Measurements from ENCODE around the gene CDH6.

Gene CDH6

GRCh38 chr5:31287985-31288384, 94.5 kb downstream of the CDH6 start:
- ATAC-seq (ENCODE audit: low read depth) (no peak), DNase-seq (ENCODE audit: low spot score in 2 of 2) (no peak)
- H3K27ac Mint-ChIP-seq = no peak overlapping the region
- no peaks in the 10 kb centered on the region for H3K36me3 Mint-ChIP-seq
- peaks cover 1% of the 10 kb centered on the region for H3K27me3 Mint-ChIP-seq
- H3K4me3 Mint-ChIP-seq = no peak overlapping the region
- H3K4me1 Mint-ChIP-seq = no peaks in the 10 kb centered on the region
- H3K9me3 Mint-ChIP-seq = peaks cover 2% of the 10 kb centered on the region

- no peaks in the 10 kb centered on the region for H3K4me1 Mint-ChIP-seq
- no peak overlapping the region for H3K4me3 Mint-ChIP-seq
- DNase-seq (ENCODE audit: low spot score in 2 of 2) = no peak
- H3K27me3 Mint-ChIP-seq = peaks cover 1% of the 10 kb centered on the region
- peaks cover 4% of the 10 kb centered on the region for H3K9me3 Mint-ChIP-seq
- H3K27ac Mint-ChIP-seq = no peak overlapping the region
- no peak for ATAC-seq (ENCODE audit: low read depth)
- H3K36me3 Mint-ChIP-seq = no peaks in the 10 kb centered on the region
Measured at GRCh38 chr5:31289429-31289828, 95.9 kb downstream of the CDH6 start.

GRCh38 chr5:31291323-31291854, 97.9 kb downstream of the CDH6 start:
- ATAC-seq (ENCODE audit: low read depth) (no peak), DNase-seq (ENCODE audit: low spot score in 2 of 2) (no peak)
- Mint-ChIP-seq H3K27me3 (no peaks in the 10 kb centered on the region), H3K36me3 (no peaks in the 10 kb centered on the region), H3K4me3 (no peak overlapping the region), H3K4me1 (no peaks in the 10 kb centered on the region), H3K9me3 (peaks cover 4% of the 10 kb centered on the region), H3K27ac (no peak overlapping the region)

GRCh38 chr5:31300501-31300900, 107.0 kb downstream of the CDH6 start:
- H3K27ac Mint-ChIP-seq = no peak overlapping the region
- DNase-seq (ENCODE audit: low spot score in 2 of 2) (no peak), ATAC-seq (ENCODE audit: low read depth) (no peak)
- H3K9me3 Mint-ChIP-seq = no peaks in the 10 kb centered on the region
- H3K4me3 Mint-ChIP-seq = no peak overlapping the region
- peaks cover 1% of the 10 kb centered on the region for H3K27me3 Mint-ChIP-seq
- H3K36me3 Mint-ChIP-seq = no peaks in the 10 kb centered on the region
- no peaks in the 10 kb centered on the region for H3K4me1 Mint-ChIP-seq

- Mint-ChIP-seq H3K36me3 (no peaks in the 10 kb centered on the region), H3K27me3 (peaks cover 1% of the 10 kb centered on the region), H3K4me3 (no peak overlapping the region), H3K4me1 (no peaks in the 10 kb centered on the region), H3K27ac (no peak overlapping the region), H3K9me3 (no peaks in the 10 kb centered on the region)
- DNase-seq (ENCODE audit: low spot score in 2 of 2) (no peak), ATAC-seq (ENCODE audit: low read depth) (no peak)
Measured at GRCh38 chr5:31301833-31302232, 108.3 kb downstream of the CDH6 start.

- H3K4me1 Mint-ChIP-seq = no peaks in the 10 kb centered on the region
- no peaks in the 10 kb centered on the region for H3K9me3 Mint-ChIP-seq
- no peaks in the 10 kb centered on the region for H3K36me3 Mint-ChIP-seq
- DNase-seq (ENCODE audit: low spot score in 2 of 2) = no peak
- no peak overlapping the region for H3K27ac Mint-ChIP-seq
- no peak for ATAC-seq (ENCODE audit: low read depth)
- H3K27me3 Mint-ChIP-seq = peaks cover 1% of the 10 kb centered on the region
- H3K4me3 Mint-ChIP-seq = no peak overlapping the region
Measured at GRCh38 chr5:31303688-31304087, 110.2 kb downstream of the CDH6 start.

- DNase-seq (ENCODE audit: low spot score in 2 of 2) (no peak), ATAC-seq (ENCODE audit: low read depth) (no peak)
- no peaks in the 10 kb centered on the region for H3K36me3 Mint-ChIP-seq
- no peaks in the 10 kb centered on the region for H3K4me1 Mint-ChIP-seq
- no peaks in the 10 kb centered on the region for H3K9me3 Mint-ChIP-seq
- peaks cover 2% of the 10 kb centered on the region for H3K27me3 Mint-ChIP-seq
- H3K27ac Mint-ChIP-seq = no peak overlapping the region
- no peak overlapping the region for H3K4me3 Mint-ChIP-seq
Measured at GRCh38 chr5:31317665-31318064, 124.2 kb downstream of the CDH6 start.

- Mint-ChIP-seq H3K36me3 (no peaks in the 10 kb centered on the region), H3K4me1 (no peaks in the 10 kb centered on the region), H3K27me3 (peaks cover 2% of the 10 kb centered on the region), H3K9me3 (no peaks in the 10 kb centered on the region), H3K27ac (no peak overlapping the region), H3K4me3 (no peak overlapping the region)
- DNase-seq (ENCODE audit: low spot score in 2 of 2) = no peak
- ATAC-seq (ENCODE audit: low read depth) = no peak
Measured at GRCh38 chr5:31319335-31319734, 125.8 kb downstream of the CDH6 start.

GRCh38 chr5:31322946-31323345, 129.5 kb downstream of the CDH6 start:
- Mint-ChIP-seq H3K9me3 (no peaks in the 10 kb centered on the region), H3K36me3 (no peaks in the 10 kb centered on the region), H3K27me3 (peaks cover under 1% of the 10 kb centered on the region), H3K4me1 (no peaks in the 10 kb centered on the region), H3K27ac (no peak overlapping the region), H3K4me3 (no peak overlapping the region)
- DNase-seq (ENCODE audit: low spot score in 2 of 2) = no peak
- no peak for ATAC-seq (ENCODE audit: low read depth)

GRCh38 chr5:31324842-31325241, 131.4 kb downstream of the CDH6 start:
- H3K9me3 Mint-ChIP-seq = no peaks in the 10 kb centered on the region
- H3K4me3 Mint-ChIP-seq = no peak overlapping the region
- H3K36me3 Mint-ChIP-seq = no peaks in the 10 kb centered on the region
- peaks cover 2% of the 10 kb centered on the region for H3K27me3 Mint-ChIP-seq
- ATAC-seq (ENCODE audit: low read depth) (no peak), DNase-seq (ENCODE audit: low spot score in 2 of 2) (no peak)
- H3K4me1 Mint-ChIP-seq = no peaks in the 10 kb centered on the region
- H3K27ac Mint-ChIP-seq = no peak overlapping the region

- Mint-ChIP-seq H3K4me3 (no peak overlapping the region), H3K27me3 (peaks cover 2% of the 10 kb centered on the region), H3K27ac (no peak overlapping the region), H3K36me3 (no peaks in the 10 kb centered on the region), H3K9me3 (no peaks in the 10 kb centered on the region), H3K4me1 (no peaks in the 10 kb centered on the region)
- no peak for ATAC-seq (ENCODE audit: low read depth)
- DNase-seq (ENCODE audit: low spot score in 2 of 2) = no peak
Measured at GRCh38 chr5:31328040-31328733, 134.7 kb downstream of the CDH6 start.

- ATAC-seq (ENCODE audit: low read depth) = no peak
- H3K4me3 Mint-ChIP-seq = no peak overlapping the region
- H3K36me3 Mint-ChIP-seq = no peaks in the 10 kb centered on the region
- H3K9me3 Mint-ChIP-seq = no peaks in the 10 kb centered on the region
- no peaks in the 10 kb centered on the region for H3K4me1 Mint-ChIP-seq
- peaks cover 2% of the 10 kb centered on the region for H3K27me3 Mint-ChIP-seq
- DNase-seq (ENCODE audit: low spot score in 2 of 2) = no peak
- H3K27ac Mint-ChIP-seq = no peak overlapping the region
Measured at GRCh38 chr5:31329715-31330114, 136.2 kb downstream of the CDH6 start.

GRCh38 chr5:31332160-31332559, 138.7 kb downstream of the CDH6 start:
- DNase-seq (ENCODE audit: low spot score in 2 of 2) (no peak), ATAC-seq (ENCODE audit: low read depth) (no peak)
- H3K27ac Mint-ChIP-seq = no peak overlapping the region
- no peaks in the 10 kb centered on the region for H3K4me1 Mint-ChIP-seq
- no peak overlapping the region for H3K4me3 Mint-ChIP-seq
- H3K9me3 Mint-ChIP-seq = no peaks in the 10 kb centered on the region
- no peaks in the 10 kb centered on the region for H3K36me3 Mint-ChIP-seq
- H3K27me3 Mint-ChIP-seq = peaks cover 2% of the 10 kb centered on the region

- ATAC-seq (ENCODE audit: low read depth) (no peak), DNase-seq (ENCODE audit: low spot score in 2 of 2) (no peak)
- no peak overlapping the region for H3K27ac Mint-ChIP-seq
- no peaks in the 10 kb centered on the region for H3K36me3 Mint-ChIP-seq
- no peaks in the 10 kb centered on the region for H3K9me3 Mint-ChIP-seq
- H3K4me1 Mint-ChIP-seq = no peaks in the 10 kb centered on the region
- no peak overlapping the region for H3K4me3 Mint-ChIP-seq
- peaks cover 2% of the 10 kb centered on the region for H3K27me3 Mint-ChIP-seq
Measured at GRCh38 chr5:31333475-31333874, 140.0 kb downstream of the CDH6 start.
